ENCODE data around the gene GRID1.

The GRID1 gene

GRCh38 chr10:86151613-86152012 is 215.0 kb downstream of the GRID1 start:
- Histone ChIP-seq H3K27ac (ENCODE audit: low read depth, low read length, poor library complexity, severe bottlenecking) (no peak overlapping the region), H3K79me2 (ENCODE audit: insufficient read depth, low read length) (no peaks in the 10 kb centered on the region), H4K20me1 (ENCODE audit: insufficient read depth, low read length) (no peaks in the 10 kb centered on the region), H3K9me3 (ENCODE audit: low read length) (no peaks in the 10 kb centered on the region), H2AFZ (ENCODE audit: low read length) (no peak overlapping the region), H3K4me2 (ENCODE audit: low read length) (no peak overlapping the region), H3K9me2 (ENCODE audit: low read depth, low read length) (no peaks in the 10 kb centered on the region), H3K27me3 (ENCODE audit: insufficient read depth, low read length) (no peaks in the 10 kb centered on the region), H3K9ac (ENCODE audit: low read length) (no peak overlapping the region), H3K36me3 (ENCODE audit: insufficient read depth, low read length) (no peaks in the 10 kb centered on the region), H3K4me3 (ENCODE audit: low read depth, low read length, poor library complexity, severe bottlenecking) (no peak overlapping the region), H3K4me1 (ENCODE audit: insufficient read depth, low read length, severe bottlenecking) (no peaks in the 10 kb centered on the region), H3F3A (ENCODE audit: insufficient read depth, low read length) (no peaks in the 10 kb centered on the region)
- TF ChIP-seq EZH2 (IDR thresholded peaks at IDR 0.05; ENCODE audit: borderline replicate concordance, low read length): no peak
- TF ChIP-seq, protein P1, sequence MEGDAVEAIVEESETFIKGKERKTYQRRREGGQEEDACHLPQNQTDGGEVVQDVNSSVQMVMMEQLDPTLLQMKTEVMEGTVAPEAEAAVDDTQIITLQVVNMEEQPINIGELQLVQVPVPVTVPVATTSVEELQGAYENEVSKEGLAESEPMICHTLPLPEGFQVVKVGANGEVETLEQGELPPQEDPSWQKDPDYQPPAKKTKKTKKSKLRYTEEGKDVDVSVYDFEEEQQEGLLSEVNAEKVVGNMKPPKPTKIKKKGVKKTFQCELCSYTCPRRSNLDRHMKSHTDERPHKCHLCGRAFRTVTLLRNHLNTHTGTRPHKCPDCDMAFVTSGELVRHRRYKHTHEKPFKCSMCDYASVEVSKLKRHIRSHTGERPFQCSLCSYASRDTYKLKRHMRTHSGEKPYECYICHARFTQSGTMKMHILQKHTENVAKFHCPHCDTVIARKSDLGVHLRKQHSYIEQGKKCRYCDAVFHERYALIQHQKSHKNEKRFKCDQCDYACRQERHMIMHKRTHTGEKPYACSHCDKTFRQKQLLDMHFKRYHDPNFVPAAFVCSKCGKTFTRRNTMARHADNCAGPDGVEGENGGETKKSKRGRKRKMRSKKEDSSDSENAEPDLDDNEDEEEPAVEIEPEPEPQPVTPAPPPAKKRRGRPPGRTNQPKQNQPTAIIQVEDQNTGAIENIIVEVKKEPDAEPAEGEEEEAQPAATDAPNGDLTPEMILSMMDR (IDR thresholded peaks at IDR 0.05; ENCODE audit: low read length): no peak

DNA sequence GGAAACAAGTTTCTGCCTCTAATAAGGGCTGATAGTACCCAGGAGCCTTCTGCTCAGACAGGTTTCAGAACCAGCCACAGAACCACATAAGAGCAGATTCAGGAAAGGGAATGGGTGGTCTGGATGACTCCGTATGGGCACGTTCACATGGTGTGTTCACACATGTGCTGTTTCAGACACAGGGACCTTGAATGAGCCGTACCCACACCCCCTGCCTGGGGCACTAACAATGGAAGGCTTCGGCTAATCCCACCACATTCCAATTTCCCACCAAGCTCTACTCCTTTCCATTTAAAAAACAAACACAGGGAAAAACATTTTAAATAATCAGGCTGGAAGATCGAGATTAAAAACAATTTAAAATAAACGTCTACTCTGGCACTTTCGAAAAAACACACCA is 217.3 kb downstream of the GRID1 start:
- no peaks in the 10 kb centered on the region for H4K20me1 ChIP-seq (ENCODE audit: insufficient read depth, low read length)
- no peak overlapping the region for H3K27ac ChIP-seq (ENCODE audit: low read depth, low read length, poor library complexity, severe bottlenecking)
- no peak for TF ChIP-seq EZH2 (IDR thresholded peaks at IDR 0.05; ENCODE audit: borderline replicate concordance, low read length)
- TF ChIP-seq, protein P1 (IDR thresholded peaks at IDR 0.05; ENCODE audit: low read length): no peak

GRCh38 chr10:86148117-86148516 is 218.5 kb downstream of the GRID1 start:
- Histone ChIP-seq H3K4me2 (ENCODE audit: low read length) (no peak overlapping the region), H3K4me1 (ENCODE audit: insufficient read depth, low read length, severe bottlenecking) (no peaks in the 10 kb centered on the region), H3F3A (ENCODE audit: insufficient read depth, low read length) (no peaks in the 10 kb centered on the region), H2AFZ (ENCODE audit: low read length) (no peak overlapping the region), H3K36me3 (ENCODE audit: insufficient read depth, low read length) (no peaks in the 10 kb centered on the region), H4K20me1 (ENCODE audit: insufficient read depth, low read length) (no peaks in the 10 kb centered on the region), H3K27ac (ENCODE audit: low read depth, low read length, poor library complexity, severe bottlenecking) (no peak overlapping the region), H3K9me2 (ENCODE audit: low read depth, low read length) (no peaks in the 10 kb centered on the region), H3K4me3 (ENCODE audit: low read depth, low read length, poor library complexity, severe bottlenecking) (no peak overlapping the region), H3K9me3 (ENCODE audit: low read length) (no peaks in the 10 kb centered on the region), H3K27me3 (ENCODE audit: insufficient read depth, low read length) (no peaks in the 10 kb centered on the region), H3K9ac (ENCODE audit: low read length) (no peak overlapping the region), H3K79me2 (ENCODE audit: insufficient read depth, low read length) (no peaks in the 10 kb centered on the region)
- TF ChIP-seq EZH2 (IDR thresholded peaks at IDR 0.05; ENCODE audit: borderline replicate concordance, low read length): no peak
- TF ChIP-seq, protein P1 (IDR thresholded peaks at IDR 0.05; ENCODE audit: low read length): no peak

More for the DNA sequence above, 217.3 kb downstream of the GRID1 start:
- Histone ChIP-seq H3K4me1 (ENCODE audit: insufficient read depth, low read length, severe bottlenecking) (no peaks in the 10 kb centered on the region), H3K36me3 (ENCODE audit: insufficient read depth, low read length) (no peaks in the 10 kb centered on the region), H3K9me3 (ENCODE audit: low read length) (no peaks in the 10 kb centered on the region), H3K27me3 (ENCODE audit: insufficient read depth, low read length) (no peaks in the 10 kb centered on the region), H3K9ac (ENCODE audit: low read length) (no peak overlapping the region), H3K4me3 (ENCODE audit: low read depth, low read length, poor library complexity, severe bottlenecking) (no peak overlapping the region), H3K4me2 (ENCODE audit: low read length) (no peak overlapping the region), H3F3A (ENCODE audit: insufficient read depth, low read length) (no peaks in the 10 kb centered on the region), H3K79me2 (ENCODE audit: insufficient read depth, low read length) (no peaks in the 10 kb centered on the region), H3K9me2 (ENCODE audit: low read depth, low read length) (no peaks in the 10 kb centered on the region), H2AFZ (ENCODE audit: low read length) (no peak overlapping the region)
